ENCODE data around the gene ADGRF1. TPM values are rescaled to one million over a fixed set of nuclear protein-coding genes. Genes with fewer than 3 reads are reported as not detected.

ADGRF1 gene
- total RNA-seq, 1 donor from 2014 or later: not detected

- TF ChIP-seq, protein P1, sequence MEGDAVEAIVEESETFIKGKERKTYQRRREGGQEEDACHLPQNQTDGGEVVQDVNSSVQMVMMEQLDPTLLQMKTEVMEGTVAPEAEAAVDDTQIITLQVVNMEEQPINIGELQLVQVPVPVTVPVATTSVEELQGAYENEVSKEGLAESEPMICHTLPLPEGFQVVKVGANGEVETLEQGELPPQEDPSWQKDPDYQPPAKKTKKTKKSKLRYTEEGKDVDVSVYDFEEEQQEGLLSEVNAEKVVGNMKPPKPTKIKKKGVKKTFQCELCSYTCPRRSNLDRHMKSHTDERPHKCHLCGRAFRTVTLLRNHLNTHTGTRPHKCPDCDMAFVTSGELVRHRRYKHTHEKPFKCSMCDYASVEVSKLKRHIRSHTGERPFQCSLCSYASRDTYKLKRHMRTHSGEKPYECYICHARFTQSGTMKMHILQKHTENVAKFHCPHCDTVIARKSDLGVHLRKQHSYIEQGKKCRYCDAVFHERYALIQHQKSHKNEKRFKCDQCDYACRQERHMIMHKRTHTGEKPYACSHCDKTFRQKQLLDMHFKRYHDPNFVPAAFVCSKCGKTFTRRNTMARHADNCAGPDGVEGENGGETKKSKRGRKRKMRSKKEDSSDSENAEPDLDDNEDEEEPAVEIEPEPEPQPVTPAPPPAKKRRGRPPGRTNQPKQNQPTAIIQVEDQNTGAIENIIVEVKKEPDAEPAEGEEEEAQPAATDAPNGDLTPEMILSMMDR (IDR thresholded peaks at IDR 0.05): no peak
- Mint-ChIP-seq H3K27ac (ENCODE audit: unreplicated experiment) (no peak overlapping the region), H3K4me1 (ENCODE audit: low read depth) (peaks cover 2% of the 10 kb centered on the region), H3K9me3 (ENCODE audit: low read depth) (no peaks in the 10 kb centered on the region), H3K27me3 (ENCODE audit: low read depth) (no peaks in the 10 kb centered on the region), H3K4me3 (ENCODE audit: unreplicated experiment) (no peak overlapping the region), H3K36me3 (ENCODE audit: low read depth) (no peaks in the 10 kb centered on the region)
- no peak for DNase-seq (ENCODE audit: low spot score)
Measured at GRCh38 chr6:46983007-46983411, 59.1 kb downstream of the ADGRF1 start.

GRCh38 chr6:46979206-46979605 lies 62.9 kb downstream of the ADGRF1 start:
- Mint-ChIP-seq H3K9me3 (ENCODE audit: low read depth) (no peaks in the 10 kb centered on the region), H3K4me1 (ENCODE audit: low read depth) (no peaks in the 10 kb centered on the region), H3K27me3 (ENCODE audit: low read depth) (no peaks in the 10 kb centered on the region), H3K36me3 (ENCODE audit: low read depth) (no peaks in the 10 kb centered on the region), H3K4me3 (ENCODE audit: unreplicated experiment) (no peak overlapping the region), H3K27ac (ENCODE audit: unreplicated experiment) (no peak overlapping the region)
- TF ChIP-seq, protein P1 (IDR thresholded peaks at IDR 0.05): no peak
- no peak for DNase-seq (ENCODE audit: low spot score)

DNA sequence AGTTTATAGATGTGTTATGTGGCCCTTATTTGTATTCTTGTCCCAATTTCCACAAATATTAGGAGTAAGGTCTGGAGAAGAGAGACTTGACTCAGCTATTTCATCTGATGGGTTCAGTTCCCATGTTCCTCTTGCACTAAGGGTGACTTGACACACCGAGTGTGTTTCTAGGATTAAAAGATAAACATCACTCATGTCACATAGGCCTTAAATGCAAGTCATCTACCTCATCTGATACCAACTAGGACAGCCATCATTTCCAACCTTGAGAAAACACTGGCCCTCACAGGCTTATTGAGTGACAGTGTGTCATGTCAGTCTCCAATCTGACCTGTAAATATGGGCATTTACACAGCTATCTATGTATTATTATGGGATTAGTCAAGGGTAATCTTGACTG lies 67.3 kb downstream of the ADGRF1 start:
- Mint-ChIP-seq H3K4me3 (ENCODE audit: unreplicated experiment) (no peak overlapping the region), H3K9me3 (ENCODE audit: low read depth) (no peaks in the 10 kb centered on the region), H3K4me1 (ENCODE audit: low read depth) (no peaks in the 10 kb centered on the region), H3K27me3 (ENCODE audit: low read depth) (peaks cover 6% of the 10 kb centered on the region), H3K36me3 (ENCODE audit: low read depth) (no peaks in the 10 kb centered on the region), H3K27ac (ENCODE audit: unreplicated experiment) (no peak overlapping the region)
- DNase-seq (ENCODE audit: low spot score): no peak
- TF ChIP-seq, protein P1 (IDR thresholded peaks at IDR 0.05): no peak

DNA sequence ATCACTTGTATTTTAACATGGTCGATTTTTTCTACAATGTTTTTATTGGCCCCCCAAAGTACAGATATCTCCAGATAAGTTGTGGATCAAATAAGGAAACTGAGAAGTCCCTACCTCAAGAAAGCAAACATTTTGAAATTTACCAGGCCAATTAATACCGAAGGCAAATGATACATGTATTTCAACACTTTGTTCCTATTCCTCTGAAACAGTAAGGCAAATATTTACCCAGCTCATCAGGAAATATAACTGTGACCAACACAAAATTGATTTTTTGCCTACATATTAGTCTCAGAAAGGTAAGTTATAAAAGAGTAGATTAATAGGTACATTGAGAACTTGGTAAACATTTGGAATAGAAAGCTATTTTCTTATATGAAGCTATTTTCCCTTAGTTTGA lies 69.1 kb downstream of the ADGRF1 start:
- no peak overlapping the region for H3K27ac Mint-ChIP-seq (ENCODE audit: unreplicated experiment)
- DNase-seq (ENCODE audit: low spot score): no peak
- H3K4me1 Mint-ChIP-seq (ENCODE audit: low read depth): no peaks in the 10 kb centered on the region
- TF ChIP-seq, protein P1 (IDR thresholded peaks at IDR 0.05): no peak
- H3K27me3 Mint-ChIP-seq (ENCODE audit: low read depth): peaks cover 6% of the 10 kb centered on the region
- no peaks in the 10 kb centered on the region for H3K9me3 Mint-ChIP-seq (ENCODE audit: low read depth)
- no peak overlapping the region for H3K4me3 Mint-ChIP-seq (ENCODE audit: unreplicated experiment)
- no peaks in the 10 kb centered on the region for H3K36me3 Mint-ChIP-seq (ENCODE audit: low read depth)

GRCh38 chr6:46972531-46972930 lies 69.6 kb downstream of the ADGRF1 start:
- Mint-ChIP-seq H3K9me3 (ENCODE audit: low read depth) (no peaks in the 10 kb centered on the region), H3K4me3 (ENCODE audit: unreplicated experiment) (no peak overlapping the region), H3K27me3 (ENCODE audit: low read depth) (peaks cover 6% of the 10 kb centered on the region), H3K4me1 (ENCODE audit: low read depth) (no peaks in the 10 kb centered on the region), H3K27ac (ENCODE audit: unreplicated experiment) (no peak overlapping the region), H3K36me3 (ENCODE audit: low read depth) (no peaks in the 10 kb centered on the region)
- no peak for DNase-seq (ENCODE audit: low spot score)
- TF ChIP-seq, protein P1 (IDR thresholded peaks at IDR 0.05): no peak
